Prostate gland (tissue), 2 donors: ENCODE data around the gene PAFAH2.

ENCODE experiments used
- POLR2A ChIP-seq: fragments of 450-650 bp; IDR thresholded peaks from one replicate; pipeline ENCODE4 v1.6.1; 2016; ENCODE audit warnings: antibody characterized with exemption, mild to moderate bottlenecking
- TF ChIP-seq, protein P1 (sequence below), 4 experiments: fragments of 200-600 bp in 2 of 4; fragments of 450-650 bp in 2 of 4; sonication (generic) in 2 of 4; IDR thresholded peaks; 1 replicate in 3 of 4; 2 replicates in 1 of 4; pipeline ENCODE4 v1.5.1; 2016 to 2019; ENCODE audit warnings: antibody characterized with exemption in 4 of 4, mild to moderate bottlenecking in 2 of 4, moderate library complexity in 2 of 4

DNA sequence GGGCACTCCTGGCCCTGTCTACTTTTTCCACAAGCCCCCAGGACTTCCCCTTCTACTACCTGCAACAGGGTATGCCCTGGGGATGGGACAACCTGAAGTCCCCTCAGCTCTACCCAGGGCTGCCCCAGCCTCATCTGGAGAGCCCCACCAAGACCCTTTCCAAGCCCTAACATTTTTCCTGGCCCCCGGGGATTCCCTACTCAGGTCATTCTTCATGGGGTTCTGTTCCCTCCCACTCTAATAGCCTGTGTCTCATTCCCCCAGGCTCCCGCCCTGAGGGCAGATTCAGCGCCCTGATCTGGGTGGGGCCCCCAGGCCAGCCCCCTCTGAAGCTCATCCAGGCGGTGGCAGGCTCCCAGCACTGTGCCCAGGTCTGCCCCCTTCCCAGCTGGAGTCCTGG lies 33.3 kb upstream of the PAFAH2 start:
- TF ChIP-seq, protein P1, sequence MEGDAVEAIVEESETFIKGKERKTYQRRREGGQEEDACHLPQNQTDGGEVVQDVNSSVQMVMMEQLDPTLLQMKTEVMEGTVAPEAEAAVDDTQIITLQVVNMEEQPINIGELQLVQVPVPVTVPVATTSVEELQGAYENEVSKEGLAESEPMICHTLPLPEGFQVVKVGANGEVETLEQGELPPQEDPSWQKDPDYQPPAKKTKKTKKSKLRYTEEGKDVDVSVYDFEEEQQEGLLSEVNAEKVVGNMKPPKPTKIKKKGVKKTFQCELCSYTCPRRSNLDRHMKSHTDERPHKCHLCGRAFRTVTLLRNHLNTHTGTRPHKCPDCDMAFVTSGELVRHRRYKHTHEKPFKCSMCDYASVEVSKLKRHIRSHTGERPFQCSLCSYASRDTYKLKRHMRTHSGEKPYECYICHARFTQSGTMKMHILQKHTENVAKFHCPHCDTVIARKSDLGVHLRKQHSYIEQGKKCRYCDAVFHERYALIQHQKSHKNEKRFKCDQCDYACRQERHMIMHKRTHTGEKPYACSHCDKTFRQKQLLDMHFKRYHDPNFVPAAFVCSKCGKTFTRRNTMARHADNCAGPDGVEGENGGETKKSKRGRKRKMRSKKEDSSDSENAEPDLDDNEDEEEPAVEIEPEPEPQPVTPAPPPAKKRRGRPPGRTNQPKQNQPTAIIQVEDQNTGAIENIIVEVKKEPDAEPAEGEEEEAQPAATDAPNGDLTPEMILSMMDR (IDR thresholded peaks at IDR 0.05): no peak
- TF ChIP-seq POLR2A: no peak
